Measurements from ENCODE around the gene L2HGDH.

L2HGDH gene

GRCh38 chr14:50225974-50226297, 86.1 kb downstream of the L2HGDH start:
- DNase-seq: peak; percentile 58

- DNase-seq: peak; percentile 61
Measured at GRCh38 chr14:50225067-50225973, 86.7 kb downstream of the L2HGDH start.

GRCh38 chr14:50222055-50222613, 89.9 kb downstream of the L2HGDH start:
- no peak for DNase-seq

GRCh38 chr14:50218501-50218900, 93.5 kb downstream of the L2HGDH start:
- peak; percentile 72 for DNase-seq

- DNase-seq: no peak
Measured at GRCh38 chr14:50215416-50215815, 96.6 kb downstream of the L2HGDH start.

GRCh38 chr14:50213795-50214194, 98.2 kb downstream of the L2HGDH start:
- DNase-seq: no peak

- DNase-seq: no peak
Measured at GRCh38 chr14:50212726-50213125, 99.3 kb downstream of the L2HGDH start.

- DNase-seq: no peak
Measured at GRCh38 chr14:50210074-50210473, 102.0 kb downstream of the L2HGDH start.

GRCh38 chr14:50198499-50198898, 113.5 kb downstream of the L2HGDH start:
- DNase-seq: no peak

GRCh38 chr14:50191499-50191898, 120.5 kb downstream of the L2HGDH start:
- no peak for DNase-seq
